Measurements from ENCODE around the gene ATG2B. TPM values are rescaled to one million over a fixed set of nuclear protein-coding genes. Genes with fewer than 3 reads are reported as not detected.

The ATG2B gene
- polyA plus RNA-seq, 3 donors, result 0.94 to 6.7 (median 1.3) TPM

GRCh38 chr14:96250485-96250884 lies 112.7 kb downstream of the ATG2B start:
- Mint-ChIP-seq H3K27ac (no peak overlapping the region), H3K4me3 (no peak overlapping the region), H3K4me1 (peaks cover 17% of the 10 kb centered on the region), H3K9me3 (peaks cover 0 to 2% (median 0%) of the 10 kb centered on the region in 7 donors), H3K27me3 (ENCODE audit: low read depth in 3 of 3) (peaks cover 0 to 12% (median 5%) of the 10 kb centered on the region in 3 donors), H3K36me3 (no peaks in the 10 kb centered on the region)
- Histone ChIP-seq H3K9ac (ENCODE audit: insufficient read depth, low read length, poor library complexity, severe bottlenecking) (no peak overlapping the region), H3K9me3 (replicated peaks in 1 of 2; ENCODE audit: control insufficient read depth in 1 of 2, insufficient read depth in 1 of 2, low read length in 2 of 2) (no peaks in the 10 kb centered on the region), H3K79me2 (ENCODE audit: insufficient read depth, low read length) (no peaks in the 10 kb centered on the region), H3K27me3 (ENCODE audit: control insufficient read depth in 2 of 2, insufficient read depth in 2 of 2, low read length in 2 of 2) (no peaks in the 10 kb centered on the region), H3K4me1 (ENCODE audit: control insufficient read depth in 1 of 2, insufficient read depth in 2 of 2, low read length in 2 of 2) (peaks cover 15 to 19% of the 10 kb centered on the region in 2 donors), H2AFZ (ENCODE audit: insufficient read depth, low read depth, low read length, poor library complexity, severe bottlenecking) (no peak overlapping the region), H3K4me3 (replicated peaks in 1 of 3; ENCODE audit: low read depth in 2 of 3, low read length in 3 of 3) (no peak overlapping the region), H3K4me2 (replicated peaks; ENCODE audit: extremely low read depth, low read length, poor library complexity, severe bottlenecking) (no peak overlapping the region), H3K27ac (ENCODE audit: low read depth in 1 of 2, low read length in 2 of 2) (no peak overlapping the region), H3K36me3 (replicated peaks in 1 of 2; ENCODE audit: control insufficient read depth in 1 of 2, insufficient read depth in 2 of 2, low read length in 2 of 2) (no peaks in the 10 kb centered on the region), H4K20me1 (ENCODE audit: insufficient read depth, low read length) (no peaks in the 10 kb centered on the region)
- intact Hi-C loops (cut with micrococcal nuclease), result no loop called here
- 75% methylated on average over 1 of the region's 3 CpGs for WGBS (ENCODE audit: insufficient coverage)
- no peak for TF ChIP-seq CTCF (IDR thresholded peaks at IDR 0.05)
- DNase-seq, result no peak

- no peak overlapping the region for H3K4me3 ChIP-seq (replicated peaks in 1 of 3; ENCODE audit: low read depth in 2 of 3, low read length in 3 of 3)
- H2AFZ ChIP-seq (ENCODE audit: insufficient read depth, low read depth, low read length, poor library complexity, severe bottlenecking), result no peak overlapping the region
- 0% methylated on average over 3 of the region's 5 CpGs for WGBS (ENCODE audit: insufficient coverage)
- no peak overlapping the region for H3K9ac ChIP-seq (ENCODE audit: insufficient read depth, low read length, poor library complexity, severe bottlenecking)
- Mint-ChIP-seq H3K27ac (peak overlapping the region in 6 of 7 donors; percentile 5 to 92 (median 76)), H3K4me1 (peaks cover 17% of the 10 kb centered on the region), H3K27me3 (ENCODE audit: low read depth in 3 of 3) (peaks cover 3 to 7% (median 3%) of the 10 kb centered on the region in 3 donors), H3K9me3 (peaks cover 0 to 3% (median 0%) of the 10 kb centered on the region in 7 donors), H3K36me3 (no peaks in the 10 kb centered on the region), H3K4me3 (no peak overlapping the region)
- no peak overlapping the region for H3K4me2 ChIP-seq (replicated peaks; ENCODE audit: extremely low read depth, low read length, poor library complexity, severe bottlenecking)
- H3K36me3 ChIP-seq (replicated peaks in 1 of 2; ENCODE audit: control insufficient read depth in 1 of 2, insufficient read depth in 2 of 2, low read length in 2 of 2), result no peaks in the 10 kb centered on the region
- no peaks in the 10 kb centered on the region for H3K9me3 ChIP-seq (replicated peaks in 1 of 2; ENCODE audit: control insufficient read depth in 1 of 2, insufficient read depth in 1 of 2, low read length in 2 of 2)
- DNase-seq, result peak; percentile 65 to 90 (median 72)
- no peaks in the 10 kb centered on the region for H4K20me1 ChIP-seq (ENCODE audit: insufficient read depth, low read length)
- no peak for TF ChIP-seq CTCF (IDR thresholded peaks at IDR 0.05)
- no peaks in the 10 kb centered on the region for H3K27me3 ChIP-seq (ENCODE audit: control insufficient read depth in 2 of 2, insufficient read depth in 2 of 2, low read length in 2 of 2)
- H3K79me2 ChIP-seq (ENCODE audit: insufficient read depth, low read length), result no peaks in the 10 kb centered on the region
- H3K4me1 ChIP-seq (ENCODE audit: control insufficient read depth in 1 of 2, insufficient read depth in 2 of 2, low read length in 2 of 2), result peaks cover 15 to 19% of the 10 kb centered on the region in 2 donors
- intact Hi-C loops (cut with micrococcal nuclease), result no loop called here
- H3K27ac ChIP-seq (ENCODE audit: low read depth in 1 of 2, low read length in 2 of 2), result no peak overlapping the region
These were observed 114.1 kb downstream of the ATG2B start for GRCh38 chr14:96249029-96249428.
